ENCODE data around the gene GNAQ. TPM values are rescaled to one million over a fixed set of nuclear protein-coding genes. Genes with fewer than 3 reads are reported as not detected.
"Not testable (repeated sequence)": the region's sequence is repeated elsewhere in the genome, so short reads cannot be mapped to it uniquely, and the experiment has no call there.

GNAQ gene
- total RNA-seq, 1 experiment from 2014 or later = 48.6 TPM

GRCh38 chr9:77717608-77718297 is 313.9 kb downstream of the GNAQ start:
- H2BK15ac ChIP-seq (ENCODE audit: low read depth, low read length); H2BK12ac ChIP-seq (ENCODE audit: insufficient read length, low read depth, low read length); H2BK20ac ChIP-seq (ENCODE audit: low read depth, low read length, poor library complexity, severe bottlenecking); DNase-seq; H4K8ac ChIP-seq (replicated peaks; ENCODE audit: insufficient read length, low read depth, low read length); H3K14ac ChIP-seq (ENCODE audit: insufficient read depth, low read length); H3K27me3 ChIP-seq (ENCODE audit: insufficient read depth, low read length); H3K23me2 ChIP-seq (ENCODE audit: insufficient read length, low read depth, low read length, poor library complexity, severe bottlenecking); H3K79me2 ChIP-seq (ENCODE audit: insufficient read depth, low read length); H3K9ac ChIP-seq (ENCODE audit: extremely low read depth, insufficient read length, low read length); H2BK120ac ChIP-seq (ENCODE audit: low read depth, low read length, poor library complexity, severe bottlenecking); H4K20me1 ChIP-seq (ENCODE audit: control insufficient read depth, insufficient read depth, insufficient read length); H3K18ac ChIP-seq (ENCODE audit: insufficient read length, low read depth, low read length); H2BK5ac ChIP-seq (ENCODE audit: insufficient read length, low read length); H2AFZ ChIP-seq (ENCODE audit: low read length); H3K9me3 ChIP-seq (ENCODE audit: control insufficient read depth, low read depth, low read length); H3K9me3 Mint-ChIP-seq; H3K4me2 ChIP-seq (ENCODE audit: insufficient read depth, insufficient read length, low read length); H3K4ac ChIP-seq (ENCODE audit: low read depth, low read length); H2AK5ac ChIP-seq (ENCODE audit: insufficient read length, low read length); H4K91ac ChIP-seq (ENCODE audit: insufficient read length, low read depth, low read length); H3K27me3 Mint-ChIP-seq (ENCODE audit: low read depth); H3K56ac ChIP-seq (ENCODE audit: insufficient read length, low read depth, low read length); H3T11ph ChIP-seq (ENCODE audit: low read length); H4K5ac ChIP-seq (ENCODE audit: insufficient read length, low read depth, low read length); H3K79me1 ChIP-seq (ENCODE audit: insufficient read depth, low read depth, low read length, poor library complexity, severe bottlenecking); H3K36me3 Mint-ChIP-seq (ENCODE audit: insufficient read depth in 1 of 3, low read depth in 3 of 3); H3K23ac ChIP-seq (ENCODE audit: insufficient read length, low read depth, low read length); H3K4me1 ChIP-seq (ENCODE audit: insufficient read depth, low read length): not testable (repeated sequence)
- Mint-ChIP-seq H3K27ac (peak overlapping the region; percentile 62 to 98 (median 95)), H3K4me3 (peak overlapping the region in 1 of 2 experiments; percentile 36; a peak in 2 of 5 replicates), H3K4me1 (peaks cover 83% of the 10 kb centered on the region in 2 experiments)
- WGBS (ENCODE audit: extremely low coverage, insufficient read length, low lambda C conversion rate) = no CpG with 5 or more reads among the region's 5 CpGs
- peak overlapping the region; percentile 64 for H3K27ac ChIP-seq (ENCODE audit: insufficient read length, low read depth, low read length)
